ENCODE measurements around the gene ATP6AP1. TPM values are rescaled to one million over a fixed set of nuclear protein-coding genes. Genes with fewer than 3 reads are reported as not detected.
A peak's percentile ranks its signal among the peaks of the same experiment; 100 is the strongest.

Gene ATP6AP1, protein sequence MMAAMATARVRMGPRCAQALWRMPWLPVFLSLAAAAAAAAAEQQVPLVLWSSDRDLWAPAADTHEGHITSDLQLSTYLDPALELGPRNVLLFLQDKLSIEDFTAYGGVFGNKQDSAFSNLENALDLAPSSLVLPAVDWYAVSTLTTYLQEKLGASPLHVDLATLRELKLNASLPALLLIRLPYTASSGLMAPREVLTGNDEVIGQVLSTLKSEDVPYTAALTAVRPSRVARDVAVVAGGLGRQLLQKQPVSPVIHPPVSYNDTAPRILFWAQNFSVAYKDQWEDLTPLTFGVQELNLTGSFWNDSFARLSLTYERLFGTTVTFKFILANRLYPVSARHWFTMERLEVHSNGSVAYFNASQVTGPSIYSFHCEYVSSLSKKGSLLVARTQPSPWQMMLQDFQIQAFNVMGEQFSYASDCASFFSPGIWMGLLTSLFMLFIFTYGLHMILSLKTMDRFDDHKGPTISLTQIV
- 54.5 TPM for total RNA-seq

DNA sequence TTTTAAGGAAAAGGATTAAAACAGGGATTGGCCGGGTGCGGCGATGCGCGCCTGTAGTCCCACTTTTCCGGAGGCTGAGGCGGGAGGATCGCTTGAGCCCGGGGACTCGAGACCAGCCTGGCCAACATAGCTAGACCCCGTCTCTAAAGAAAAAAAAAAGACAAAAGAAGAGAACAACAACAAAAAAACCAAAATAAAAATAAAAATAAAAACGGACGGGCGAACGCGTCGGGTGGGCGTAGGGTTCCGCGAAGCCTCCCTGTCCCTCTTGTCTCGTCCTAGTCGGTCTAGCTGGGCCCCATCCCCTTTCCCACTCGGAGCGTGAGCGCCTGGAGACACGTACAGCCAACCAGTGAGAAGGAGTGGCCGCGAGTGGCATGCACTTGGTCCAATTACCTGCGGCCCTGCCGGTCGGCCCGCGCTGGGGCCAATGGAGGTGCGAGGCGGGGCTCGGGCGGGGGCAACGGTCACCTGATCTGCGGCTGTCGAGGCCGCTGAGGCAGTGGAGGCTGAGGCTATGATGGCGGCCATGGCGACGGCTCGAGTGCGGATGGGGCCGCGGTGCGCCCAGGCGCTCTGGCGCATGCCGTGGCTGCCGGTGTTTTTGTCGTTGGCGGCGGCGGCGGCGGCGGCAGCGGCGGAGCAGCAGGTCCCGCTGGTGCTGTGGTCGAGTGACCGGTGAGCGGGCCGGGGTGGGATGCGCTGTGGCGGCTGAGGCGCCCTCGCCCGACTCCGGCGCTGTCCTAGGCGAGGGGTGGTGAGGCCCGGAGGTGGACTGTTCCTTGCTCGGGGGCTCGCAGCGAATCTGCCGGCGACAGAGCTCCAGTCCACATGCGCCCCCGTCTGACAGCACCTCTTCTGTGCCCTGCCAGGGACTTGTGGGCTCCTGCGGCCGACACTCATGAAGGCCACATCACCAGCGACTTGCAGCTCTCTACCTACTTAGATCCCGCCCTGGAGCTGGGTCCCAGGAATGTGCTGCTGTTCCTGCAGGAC, at the start of gene ATP6AP1:
ATP6AP1 (plus strand) TSS at position 502 of the 996 bp plus-strand sequence; CDS start at position 518, 16 bp downstream.
- H3K27me3 ChIP-seq: no peaks in the 10 kb centered on the region
- peak within 1 kb of the TSS; percentile 88 for H3K27ac ChIP-seq
- no peaks in the 10 kb centered on the region for H3K9me3 ChIP-seq
- no peak for DNase-seq (ENCODE audit: extremely low spot score in 2 of 2)
- H3K4me1 ChIP-seq: peaks cover 6% of the 10 kb centered on the region
- H3K4me3 ChIP-seq: peak within 1 kb of the TSS; percentile 48 to 77
- peak; percentile 82 to 84 for TF ChIP-seq POLR2AphosphoS5 (IDR thresholded peaks at IDR 0.05; ENCODE audit: insufficient read depth in 1 of 2, low read depth in 1 of 2)
- TF ChIP-seq, protein P1, sequence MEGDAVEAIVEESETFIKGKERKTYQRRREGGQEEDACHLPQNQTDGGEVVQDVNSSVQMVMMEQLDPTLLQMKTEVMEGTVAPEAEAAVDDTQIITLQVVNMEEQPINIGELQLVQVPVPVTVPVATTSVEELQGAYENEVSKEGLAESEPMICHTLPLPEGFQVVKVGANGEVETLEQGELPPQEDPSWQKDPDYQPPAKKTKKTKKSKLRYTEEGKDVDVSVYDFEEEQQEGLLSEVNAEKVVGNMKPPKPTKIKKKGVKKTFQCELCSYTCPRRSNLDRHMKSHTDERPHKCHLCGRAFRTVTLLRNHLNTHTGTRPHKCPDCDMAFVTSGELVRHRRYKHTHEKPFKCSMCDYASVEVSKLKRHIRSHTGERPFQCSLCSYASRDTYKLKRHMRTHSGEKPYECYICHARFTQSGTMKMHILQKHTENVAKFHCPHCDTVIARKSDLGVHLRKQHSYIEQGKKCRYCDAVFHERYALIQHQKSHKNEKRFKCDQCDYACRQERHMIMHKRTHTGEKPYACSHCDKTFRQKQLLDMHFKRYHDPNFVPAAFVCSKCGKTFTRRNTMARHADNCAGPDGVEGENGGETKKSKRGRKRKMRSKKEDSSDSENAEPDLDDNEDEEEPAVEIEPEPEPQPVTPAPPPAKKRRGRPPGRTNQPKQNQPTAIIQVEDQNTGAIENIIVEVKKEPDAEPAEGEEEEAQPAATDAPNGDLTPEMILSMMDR (IDR thresholded peaks at IDR 0.05): no peak
- TF ChIP-seq POLR2A (IDR thresholded peaks at IDR 0.05): peak in 1 of 2 donors; percentile 49
- H3K36me3 ChIP-seq: peaks cover 0 to 4% of the 10 kb centered on the region in 2 donors
- intact Hi-C loops (cut with DNase I): no loop called here

DNA sequence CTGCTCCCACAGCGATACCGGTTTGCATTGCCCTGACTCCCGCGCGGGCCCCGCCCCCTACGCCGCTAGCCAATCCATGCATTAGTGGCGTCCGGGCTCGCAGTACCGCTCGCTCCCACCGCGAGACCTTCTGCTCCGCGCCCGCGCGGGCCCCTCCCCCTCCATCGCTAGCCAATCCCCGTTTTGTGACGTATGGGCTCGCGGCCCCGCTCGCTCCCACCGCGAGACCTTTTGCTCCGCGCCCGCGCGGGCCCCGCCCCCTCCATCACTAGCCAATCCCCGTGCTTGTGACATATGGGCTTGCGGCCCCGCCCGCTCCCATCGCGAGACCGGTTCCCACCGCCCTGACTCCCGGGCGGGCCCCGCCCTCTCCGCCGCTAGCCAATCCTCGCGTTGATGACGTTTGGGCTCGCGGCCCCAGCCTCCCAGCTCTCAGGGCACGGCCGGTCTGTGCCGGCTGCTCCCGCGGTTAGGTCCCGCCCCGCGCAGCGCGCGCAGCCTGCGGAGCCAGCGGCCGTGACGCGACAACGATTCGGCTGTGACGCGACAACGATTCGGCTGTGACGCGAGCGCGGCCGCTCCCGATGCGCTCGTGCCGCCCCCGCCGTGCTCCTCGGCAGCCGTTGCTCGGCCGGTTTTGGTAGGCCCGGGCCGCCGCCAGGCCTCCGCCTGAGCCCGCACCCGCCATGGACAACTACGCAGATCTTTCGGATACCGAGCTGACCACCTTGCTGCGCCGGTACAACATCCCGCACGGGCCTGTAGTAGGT, 49.5 kb upstream of the ATP6AP1 start, which contains the start of gene EMD:
EMD (plus strand) TSS at position 497 of the 770 bp plus-strand sequence; CDS start at position 687, 190 bp downstream.
- intact Hi-C loops (cut with DNase I): no loop called here
- Histone ChIP-seq H3K4me1 (peaks cover 22% of the 10 kb centered on the region), H3K27ac (peak within 1 kb of the TSS; percentile 96), H3K4me3 (peak within 1 kb of the TSS; percentile 68 to 83), H3K36me3 (no peaks in the 10 kb centered on the region), H3K27me3 (no peaks in the 10 kb centered on the region), H3K9me3 (no peaks in the 10 kb centered on the region)
- DNase-seq (ENCODE audit: extremely low spot score in 2 of 2): peak in 1 of 2 donors; percentile 98
- peak; percentile 41 to 44 for TF ChIP-seq POLR2AphosphoS5 (IDR thresholded peaks at IDR 0.05; ENCODE audit: insufficient read depth in 1 of 2, low read depth in 1 of 2)
- TF ChIP-seq, protein P1 (IDR thresholded peaks at IDR 0.05): no peak
- TF ChIP-seq POLR2A (IDR thresholded peaks at IDR 0.05): peak in 1 of 2 donors; percentile 84

DNA sequence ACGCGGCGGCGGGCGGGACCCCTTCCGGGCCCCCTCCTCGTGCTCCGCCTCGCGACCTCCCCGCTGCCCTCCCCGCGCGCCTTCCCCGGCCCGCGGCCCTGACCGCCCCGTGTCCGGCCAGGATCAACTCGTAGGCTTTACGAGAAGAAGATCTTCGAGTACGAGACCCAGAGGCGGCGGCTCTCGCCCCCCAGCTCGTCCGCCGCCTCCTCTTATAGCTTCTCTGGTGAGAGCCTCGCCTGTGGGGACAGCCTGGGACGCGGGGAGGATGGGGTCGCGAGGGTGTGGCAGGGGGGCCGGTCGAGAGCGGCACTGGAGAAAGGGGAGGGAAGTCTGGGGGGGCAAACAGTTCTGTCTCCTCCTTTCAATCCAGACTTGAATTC, 48.9 kb upstream of the ATP6AP1 start:
- no peaks in the 10 kb centered on the region for H3K27me3 ChIP-seq

DNA sequence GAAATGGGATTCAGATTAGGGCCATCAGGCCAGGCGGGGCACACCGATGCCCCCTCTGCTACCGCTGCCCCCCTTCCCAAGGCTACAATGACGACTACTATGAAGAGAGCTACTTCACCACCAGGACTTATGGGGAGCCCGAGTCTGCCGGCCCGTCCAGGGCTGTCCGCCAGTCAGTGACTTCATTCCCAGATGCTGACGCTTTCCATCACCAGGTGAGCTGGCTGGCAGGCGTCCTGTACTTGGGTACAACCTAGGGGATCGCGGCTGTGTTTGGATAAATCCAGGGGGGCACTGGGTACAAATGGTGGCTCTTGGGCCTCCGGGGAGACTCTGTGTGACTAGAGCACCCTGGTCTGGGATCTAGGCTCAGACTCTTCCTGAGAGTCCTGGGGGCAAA, 48.3 kb upstream of the ATP6AP1 start:
- peak overlapping the region; percentile 68 to 83 for H3K4me3 ChIP-seq
- DNase-seq (ENCODE audit: extremely low spot score in 2 of 2): no peak
- H3K9me3 ChIP-seq: no peaks in the 10 kb centered on the region
- TF ChIP-seq, protein P1 (IDR thresholded peaks at IDR 0.05): no peak
- TF ChIP-seq POLR2AphosphoS5 (IDR thresholded peaks at IDR 0.05; ENCODE audit: insufficient read depth in 1 of 2, low read depth in 1 of 2): peak in 1 of 2 donors; percentile 19
- intact Hi-C loops (cut with DNase I): no loop called here
- H3K4me1 ChIP-seq: peaks cover 20% of the 10 kb centered on the region
- peak overlapping the region; percentile 93 for H3K27ac ChIP-seq
- no peaks in the 10 kb centered on the region for H3K27me3 ChIP-seq
- H3K36me3 ChIP-seq: no peaks in the 10 kb centered on the region

More for the DNA sequence above, 48.9 kb upstream of the ATP6AP1 start:
- H3K9me3 ChIP-seq: no peaks in the 10 kb centered on the region
- no peak for TF ChIP-seq POLR2AphosphoS5 (IDR thresholded peaks at IDR 0.05; ENCODE audit: insufficient read depth in 1 of 2, low read depth in 1 of 2)
- TF ChIP-seq, protein P1 (IDR thresholded peaks at IDR 0.05): no peak
- no peak for TF ChIP-seq POLR2A (IDR thresholded peaks at IDR 0.05)
- H3K27ac ChIP-seq: peak overlapping the region; percentile 93
- peak overlapping the region; percentile 68 to 83 for H3K4me3 ChIP-seq
- intact Hi-C loops (cut with DNase I): no loop called here
- H3K36me3 ChIP-seq: no peaks in the 10 kb centered on the region
- no peak for DNase-seq (ENCODE audit: extremely low spot score in 2 of 2)
- H3K4me1 ChIP-seq: peaks cover 20% of the 10 kb centered on the region
